ENCODE data around the gene FOXP1.

FOXP1 gene

DNA sequence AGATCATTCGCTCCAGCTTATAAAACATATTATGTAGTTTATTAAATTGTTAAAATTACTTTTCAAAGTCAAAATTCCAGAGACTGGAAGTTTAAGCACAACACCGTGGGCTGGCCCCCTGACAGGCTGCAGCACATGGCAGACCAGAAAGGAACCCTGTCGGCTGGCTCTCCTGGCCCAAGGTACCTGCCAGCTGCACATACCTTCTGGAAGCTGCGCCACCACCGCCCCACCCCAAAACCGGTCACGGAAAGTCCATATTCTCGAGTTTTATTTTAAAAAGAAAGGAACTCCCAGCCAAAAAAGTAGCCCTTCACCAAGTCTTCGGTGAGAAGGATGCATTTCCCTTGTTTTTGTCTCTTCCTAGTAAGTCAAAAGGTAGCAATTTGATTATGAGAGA lies 94.6 kb downstream of the FOXP1 start:
- DNase-seq (ENCODE audit: low read depth in 4 of 4, low spot score in 1 of 4) = no peak

DNA sequence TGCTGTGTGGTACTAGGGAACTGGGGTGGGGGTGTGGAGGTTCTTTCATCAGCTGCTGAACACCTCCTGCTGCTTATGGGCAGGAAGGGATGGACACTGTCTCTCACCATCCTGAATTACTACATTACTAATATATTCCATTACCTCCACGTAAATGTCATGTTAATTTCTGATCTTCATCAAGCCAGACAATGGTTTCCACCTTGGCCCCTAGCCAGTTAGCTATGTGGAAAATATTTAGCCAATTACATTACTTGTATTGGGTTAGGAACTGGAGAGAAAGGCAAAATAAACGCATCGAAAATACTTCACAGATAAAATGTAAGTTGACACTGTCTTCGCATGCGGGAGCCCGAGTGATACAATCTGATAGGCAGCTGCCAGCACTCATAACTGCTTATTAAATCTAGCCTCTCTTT lies 95.1 kb downstream of the FOXP1 start:
- DNase-seq (ENCODE audit: low read depth in 4 of 4, low spot score in 1 of 4) = no peak

DNA sequence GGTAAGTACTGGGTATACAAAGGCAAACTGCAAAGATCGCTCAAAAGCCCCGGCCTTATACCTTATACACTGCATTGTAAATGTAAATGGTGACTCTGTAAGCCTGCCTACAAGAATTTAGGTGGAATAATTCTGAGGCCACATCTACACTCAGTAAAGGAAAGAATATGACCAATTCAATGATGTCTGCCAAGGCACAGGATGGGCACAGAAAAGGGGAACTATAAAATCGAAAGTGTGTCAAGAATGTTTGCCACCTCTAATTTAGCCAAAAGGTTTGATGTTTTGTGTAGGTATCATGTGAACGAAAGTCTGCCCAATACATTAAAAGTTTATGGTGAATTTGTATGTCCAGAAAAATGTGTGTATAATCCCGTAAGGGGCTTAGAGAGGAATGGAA lies 96.1 kb downstream of the FOXP1 start:
- DNase-seq (ENCODE audit: low read depth in 4 of 4, low spot score in 1 of 4) = no peak

DNA sequence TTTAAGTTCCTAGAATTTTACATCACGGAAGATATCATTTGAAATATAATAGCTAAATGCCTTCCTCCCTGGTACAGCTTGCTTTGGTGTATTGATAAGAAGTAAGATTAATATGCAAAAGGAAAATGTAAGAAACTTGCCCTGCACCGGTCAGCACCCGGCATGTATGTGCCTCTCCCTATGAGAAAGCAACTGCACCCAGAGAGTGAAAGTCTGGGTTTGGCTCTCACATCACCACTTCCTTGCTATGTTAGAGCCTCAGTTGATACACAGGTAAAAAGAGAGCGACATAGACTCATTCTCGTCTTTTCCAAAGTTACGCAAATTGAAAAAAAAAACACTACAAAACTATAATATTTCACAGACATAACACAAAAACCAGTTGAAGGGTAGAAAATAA lies 96.7 kb downstream of the FOXP1 start:
- no peak for DNase-seq (ENCODE audit: low read depth in 4 of 4, low spot score in 1 of 4)

DNA sequence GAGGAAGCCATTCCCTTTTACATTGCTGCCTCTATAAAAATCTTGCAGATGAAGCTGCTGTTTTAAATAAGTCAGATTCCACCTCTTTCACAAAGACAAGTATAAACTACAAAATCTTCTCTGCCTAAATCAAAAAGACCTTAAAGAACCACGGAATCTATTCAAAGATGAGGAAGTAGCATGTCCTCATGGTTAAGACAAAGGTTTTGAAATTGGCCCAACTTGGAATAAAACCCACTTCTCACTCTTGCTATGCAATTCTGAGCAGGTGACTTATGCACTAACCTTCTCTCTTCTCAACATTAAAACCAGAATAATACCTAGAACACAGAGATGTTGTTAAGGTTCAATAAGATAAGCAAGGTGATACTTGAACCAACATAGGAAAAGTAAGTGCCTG lies 97.6 kb downstream of the FOXP1 start:
- no peak for DNase-seq (ENCODE audit: low read depth in 4 of 4, low spot score in 1 of 4)

DNA sequence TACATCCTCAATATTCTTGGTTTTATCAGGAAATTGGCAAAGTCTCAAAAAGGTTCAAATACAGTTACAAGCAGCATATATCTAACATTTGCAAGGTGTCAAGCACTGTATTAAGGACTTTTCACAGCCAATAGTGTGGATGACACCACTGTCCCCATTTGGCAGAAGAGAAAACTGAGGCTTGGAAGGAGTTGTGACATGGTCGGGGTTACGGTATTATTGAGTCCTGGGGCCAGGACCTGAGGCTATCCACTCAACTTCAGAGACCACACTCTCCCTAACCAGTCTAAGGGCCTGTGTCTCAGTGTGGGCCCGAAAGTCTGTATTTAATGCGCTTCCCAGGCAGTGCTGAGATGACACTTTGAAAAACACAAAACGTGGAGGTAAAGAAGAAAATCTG lies 99.1 kb downstream of the FOXP1 start:
- DNase-seq (ENCODE audit: low read depth in 4 of 4, low spot score in 1 of 4) = no peak

DNA sequence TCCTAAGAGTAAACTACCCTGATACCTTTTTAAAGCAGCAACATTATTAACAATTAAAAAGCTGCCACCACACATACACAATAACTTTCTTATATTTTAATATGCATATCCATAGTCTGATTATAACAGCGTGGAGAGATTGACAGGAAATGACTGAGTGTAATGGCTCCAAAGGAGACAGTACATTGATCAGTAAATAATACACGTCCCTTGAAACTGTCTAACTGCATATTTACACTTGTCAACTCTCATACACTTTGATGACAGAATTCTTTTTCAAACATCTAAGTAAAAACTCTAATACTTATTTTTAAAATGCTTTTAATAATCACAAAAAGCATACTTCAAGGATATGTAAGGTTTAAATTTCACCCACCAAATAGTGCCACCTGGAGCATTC lies 99.5 kb downstream of the FOXP1 start:
- no peak for DNase-seq (ENCODE audit: low read depth in 4 of 4, low spot score in 1 of 4)

DNA sequence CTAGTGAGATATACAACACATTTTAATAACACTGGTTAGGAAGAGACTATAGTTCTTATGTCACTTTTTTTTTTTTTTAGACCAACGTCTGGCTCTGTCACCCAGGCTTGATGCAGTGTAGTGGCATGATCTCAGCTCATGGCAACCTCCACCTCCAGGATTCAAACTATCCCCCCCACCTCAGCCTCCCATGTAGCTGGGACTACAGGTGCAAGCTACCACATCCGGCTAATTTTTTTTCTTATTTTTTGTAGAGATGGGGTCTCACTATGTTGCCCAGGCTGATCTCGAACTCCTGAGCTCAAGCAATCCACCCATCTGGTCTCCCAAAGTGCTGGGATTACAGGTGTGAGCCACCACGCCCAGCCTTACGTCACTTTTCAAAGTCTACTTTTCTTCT lies 100.8 kb downstream of the FOXP1 start:
- DNase-seq (ENCODE audit: low read depth in 4 of 4, low spot score in 1 of 4) = no peak

DNA sequence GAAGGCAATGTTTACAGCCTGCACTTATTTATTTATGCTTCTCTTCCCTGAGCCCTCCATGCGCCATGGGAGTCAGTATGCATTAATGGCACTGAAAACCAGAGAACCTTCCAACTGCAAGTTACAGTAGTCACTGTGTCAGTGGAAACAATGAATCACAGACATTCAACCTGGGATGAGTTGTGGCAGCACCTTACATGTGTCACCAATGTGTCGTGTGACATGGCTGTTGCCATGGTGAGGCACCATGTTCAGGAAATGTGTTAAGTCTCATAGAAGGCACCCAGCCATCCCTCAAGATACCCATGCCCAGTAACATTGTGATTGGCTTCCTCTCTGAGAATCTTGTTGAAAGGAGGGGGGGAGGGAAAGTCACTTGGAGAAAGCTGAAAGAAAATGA lies 105.0 kb downstream of the FOXP1 start:
- DNase-seq (ENCODE audit: low read depth in 4 of 4, low spot score in 1 of 4) = peak; percentile 32 to 63 (median 56)

DNA sequence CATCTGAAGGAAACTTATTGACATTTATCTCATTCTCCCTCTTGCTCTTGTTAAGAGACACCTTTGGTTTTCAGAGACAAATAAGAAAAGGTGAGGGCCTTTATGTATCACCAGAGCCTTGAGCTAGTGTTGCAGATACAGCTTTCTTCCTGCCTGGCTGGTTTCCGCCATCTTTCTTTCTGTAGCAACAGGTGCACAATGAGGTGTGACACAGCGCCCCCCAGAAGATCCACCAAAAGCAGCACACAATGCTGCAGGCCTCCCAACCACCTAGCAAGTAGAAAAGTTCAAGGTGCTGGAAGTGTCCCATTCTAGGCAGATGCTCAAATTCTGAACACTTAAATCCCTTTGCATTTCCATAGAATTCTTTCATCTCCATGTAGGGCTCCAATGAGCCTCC lies 106.6 kb downstream of the FOXP1 start:
- DNase-seq (ENCODE audit: low read depth in 4 of 4, low spot score in 1 of 4) = no peak

DNA sequence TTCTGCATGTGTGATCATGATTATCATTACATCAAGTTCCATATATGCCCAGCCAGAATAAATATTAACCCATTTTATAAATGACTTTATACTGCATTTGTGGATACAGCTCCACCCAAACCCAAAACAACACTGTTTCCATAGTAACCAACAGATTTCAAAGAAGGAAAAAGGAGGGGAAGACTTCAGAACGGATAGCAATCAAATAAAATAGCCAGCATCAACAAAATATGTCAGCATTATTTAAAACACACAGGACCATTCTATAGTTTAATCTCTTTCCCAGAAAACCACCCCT lies 114.4 kb downstream of the FOXP1 start:
- DNase-seq (ENCODE audit: low read depth in 4 of 4, low spot score in 1 of 4) = no peak

DNA sequence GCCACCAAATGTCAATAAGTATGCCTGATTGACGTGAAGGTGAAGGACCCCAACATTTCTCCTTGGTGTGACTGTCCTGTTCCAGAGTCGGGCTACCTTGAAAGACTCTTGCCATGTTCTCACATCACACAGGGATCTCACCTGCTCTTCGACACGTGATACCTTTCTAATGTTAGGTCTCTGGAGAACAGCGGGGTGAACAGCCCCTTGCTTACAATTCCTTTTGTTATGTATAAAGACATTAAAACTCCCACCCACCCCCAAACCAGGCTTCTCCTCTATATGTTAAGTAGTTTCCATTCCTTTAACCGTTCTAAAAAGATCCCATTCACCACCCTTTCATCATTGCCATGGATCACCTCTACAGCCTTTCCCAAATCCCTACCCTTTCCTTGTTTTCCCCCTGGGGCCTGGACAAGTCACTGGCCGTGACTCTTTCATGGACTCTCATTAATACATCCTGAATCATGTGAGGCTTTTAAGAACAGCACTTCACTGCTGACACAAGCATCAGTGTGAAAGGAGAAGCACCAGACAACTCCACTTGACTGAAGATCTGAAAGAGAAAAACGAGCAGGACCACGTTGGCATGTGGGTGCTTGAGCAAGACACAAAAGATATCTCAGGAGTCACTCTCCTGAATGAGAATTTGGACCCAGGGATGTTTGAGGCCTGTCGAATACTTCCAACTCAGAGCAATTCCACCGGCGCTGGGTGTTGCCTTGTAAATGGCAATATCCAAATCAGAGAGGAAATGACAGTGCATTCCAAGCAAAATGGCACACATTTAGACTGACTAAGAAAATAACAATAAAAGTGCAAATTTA lies 115.0 kb downstream of the FOXP1 start:
- DNase-seq (ENCODE audit: low read depth in 4 of 4, low spot score in 1 of 4) = no peak

DNA sequence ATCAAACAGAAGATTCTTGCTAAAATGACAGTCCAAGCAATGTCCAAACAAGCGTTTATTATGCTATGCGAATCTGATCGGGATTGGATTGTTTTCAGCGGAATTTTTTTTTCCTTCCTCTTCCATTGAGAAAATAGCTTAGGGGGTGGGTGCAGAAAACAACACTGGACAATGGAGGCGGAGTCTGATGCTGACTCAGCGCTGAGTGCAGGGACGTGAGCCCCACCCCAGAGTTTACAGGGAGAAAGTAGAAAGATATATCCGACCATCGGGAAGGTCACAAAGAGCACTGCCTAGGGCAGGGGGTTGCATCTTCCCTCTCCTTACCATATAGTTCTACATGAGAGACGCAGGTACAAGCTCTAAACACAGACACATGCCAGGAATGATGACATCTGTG lies 117.0 kb downstream of the FOXP1 start:
- DNase-seq (ENCODE audit: low read depth in 4 of 4, low spot score in 1 of 4) = no peak

DNA sequence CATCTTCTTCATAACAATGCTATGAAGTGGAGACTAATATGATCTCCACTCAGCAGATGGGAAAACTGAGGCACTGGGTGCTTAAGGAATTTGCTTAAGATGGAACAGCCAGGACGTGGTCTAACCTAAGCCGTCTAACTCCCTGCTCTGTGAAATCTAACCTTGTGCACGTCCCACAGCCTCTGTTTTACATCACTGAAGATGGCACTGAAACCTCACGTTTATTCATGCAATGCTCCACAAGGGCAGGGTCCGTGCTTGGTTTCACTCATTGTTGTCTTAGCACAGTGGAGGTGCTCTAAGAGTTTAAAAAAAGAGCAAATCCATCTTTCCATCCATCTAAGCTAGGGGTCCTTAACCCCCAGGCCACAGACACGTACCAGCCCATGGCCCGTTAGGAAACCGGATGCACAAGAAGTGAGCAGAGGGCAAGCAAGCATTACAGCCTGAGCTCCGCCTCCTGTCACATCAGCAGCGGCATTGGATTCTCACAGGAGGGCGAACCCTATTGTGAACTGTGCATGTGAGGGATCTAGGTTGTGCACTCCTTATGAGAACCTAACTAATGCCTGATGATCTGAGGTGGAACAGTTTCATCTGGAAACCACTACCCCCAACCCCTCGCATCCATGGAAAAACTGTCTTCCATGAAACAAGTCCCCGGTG lies 118.0 kb downstream of the FOXP1 start:
- no peak for DNase-seq (ENCODE audit: low read depth in 4 of 4, low spot score in 1 of 4)

DNA sequence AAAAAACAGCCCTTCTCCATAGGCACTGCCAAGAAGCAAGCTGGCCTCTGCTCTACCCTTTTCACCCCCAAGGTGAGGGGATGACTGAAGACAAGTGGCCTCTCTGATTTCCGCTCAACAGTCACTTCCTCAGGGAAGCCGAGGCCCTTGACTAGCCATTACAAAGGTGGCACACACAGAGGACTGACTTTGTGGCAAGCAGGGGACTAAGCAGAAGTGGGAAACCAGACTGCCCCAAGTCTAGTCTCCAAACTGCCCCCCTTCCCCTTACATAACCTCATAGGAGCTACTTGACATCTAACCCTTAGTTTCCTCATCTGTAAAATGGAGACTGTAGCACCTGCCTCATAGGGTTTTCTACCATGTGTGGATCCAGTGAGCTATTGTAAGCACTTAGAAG lies 118.9 kb downstream of the FOXP1 start:
- no peak for DNase-seq (ENCODE audit: low read depth in 4 of 4, low spot score in 1 of 4)

DNA sequence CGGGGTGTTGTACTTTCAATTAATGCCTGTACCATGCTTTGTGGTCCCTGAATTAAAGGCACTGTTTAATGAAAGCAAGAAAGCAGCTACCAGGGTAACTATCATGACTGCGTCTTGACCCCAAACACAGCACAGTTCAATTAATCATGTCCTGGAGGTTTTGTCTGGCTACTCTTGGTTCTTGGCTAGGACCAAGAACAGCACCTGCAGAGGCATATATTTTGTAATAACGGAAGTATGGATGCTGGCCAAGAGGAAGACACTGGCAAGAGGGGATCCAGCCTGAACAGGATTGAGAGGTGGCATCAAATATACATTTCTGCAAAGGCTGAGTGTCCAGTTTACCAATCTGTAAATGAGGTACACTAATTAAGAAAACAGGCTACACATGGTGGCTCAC lies 119.9 kb downstream of the FOXP1 start:
- no peak for DNase-seq (ENCODE audit: low read depth in 4 of 4, low spot score in 1 of 4)

DNA sequence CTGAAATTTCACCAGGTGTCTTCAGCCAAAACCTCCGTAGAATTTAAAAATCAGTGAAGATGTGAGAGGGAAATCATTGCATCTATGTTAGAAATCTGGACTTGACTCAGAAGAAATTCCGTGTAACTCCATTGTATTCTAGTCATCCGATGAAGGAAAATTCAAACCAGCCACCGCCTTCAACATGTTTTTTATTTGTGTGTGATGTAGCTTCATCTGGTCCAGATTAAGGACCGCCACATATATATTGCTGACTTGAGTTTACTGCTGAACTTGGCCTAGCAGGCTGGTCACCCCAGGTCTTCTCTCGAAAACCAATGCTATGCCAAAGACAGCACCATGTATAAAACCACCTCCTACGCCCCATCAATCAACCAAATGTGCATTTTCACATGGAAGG lies 120.9 kb downstream of the FOXP1 start:
- no peak for DNase-seq (ENCODE audit: low read depth in 4 of 4, low spot score in 1 of 4)

DNA sequence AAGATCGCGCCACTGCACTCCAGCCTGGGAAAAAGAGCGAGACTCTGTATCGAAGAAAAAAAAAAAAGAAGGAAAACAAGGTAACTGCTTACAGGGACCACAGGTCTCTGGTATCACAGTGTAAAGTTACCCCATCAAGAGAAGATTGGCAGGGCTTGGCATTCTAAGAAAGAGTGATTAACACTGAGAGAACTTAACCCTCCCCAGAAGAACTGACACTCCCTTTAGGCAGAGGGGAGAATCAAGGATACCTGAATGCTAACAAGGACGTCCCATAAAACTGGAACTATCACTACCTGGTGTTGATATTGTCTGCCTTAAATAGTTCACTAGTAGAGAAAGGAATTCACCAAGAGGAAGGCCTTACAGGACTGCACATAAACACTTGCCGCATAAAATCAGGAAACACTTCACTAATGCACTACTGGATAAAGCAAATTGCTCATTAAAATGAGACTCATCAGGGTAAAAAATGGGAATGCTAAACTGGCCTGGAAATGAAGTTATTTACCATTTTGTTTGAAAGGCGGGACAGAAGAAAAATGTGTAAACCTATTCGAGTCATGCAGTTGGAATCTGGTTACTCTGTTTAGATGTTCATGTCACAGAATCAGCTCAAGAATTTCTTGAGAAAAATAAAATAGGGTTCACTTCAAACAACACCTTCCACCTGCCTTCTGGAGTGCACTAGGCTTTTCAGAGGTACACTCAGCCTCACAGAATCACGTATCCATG lies 121.6 kb downstream of the FOXP1 start:
- DNase-seq (ENCODE audit: low read depth in 4 of 4, low spot score in 1 of 4) = no peak

DNA sequence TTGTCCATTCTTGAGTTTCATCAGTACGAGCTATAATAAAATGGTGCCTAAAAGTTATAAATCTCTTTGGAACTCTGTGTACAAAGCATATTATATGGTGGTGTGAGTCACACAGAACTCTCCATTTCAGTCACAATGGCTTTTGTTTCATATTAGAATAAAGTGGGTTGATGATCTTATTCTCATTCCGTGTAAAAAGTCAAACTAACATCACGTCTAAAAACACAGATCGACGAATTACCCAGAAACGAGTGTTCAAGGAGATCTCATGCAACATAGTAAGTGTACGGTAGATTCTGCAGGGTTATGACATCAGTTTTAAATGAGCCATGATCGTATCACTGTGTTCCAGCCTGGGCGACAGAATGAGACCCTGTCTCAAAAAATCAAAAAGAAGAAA lies 122.4 kb downstream of the FOXP1 start:
- DNase-seq (ENCODE audit: low read depth in 4 of 4, low spot score in 1 of 4) = no peak

DNA sequence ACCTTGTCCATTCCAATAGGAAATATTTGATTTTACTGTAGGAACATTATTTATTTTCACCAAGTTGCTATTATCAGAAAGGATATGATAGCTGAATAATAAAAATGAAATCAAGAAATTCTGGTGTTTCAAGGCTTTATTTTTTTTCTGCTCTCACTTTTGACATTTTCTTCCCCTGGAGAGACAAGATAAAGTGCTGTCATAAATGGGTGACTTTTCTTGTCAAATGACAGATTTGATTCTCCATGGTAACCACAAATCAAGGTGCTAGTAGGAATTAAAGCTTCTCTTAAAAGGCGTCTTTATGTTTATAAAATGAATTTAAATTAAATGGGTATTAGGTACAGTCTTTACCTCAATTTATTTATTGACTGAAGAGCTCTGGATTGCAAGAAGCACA lies 124.6 kb downstream of the FOXP1 start:
- no peak for DNase-seq (ENCODE audit: low read depth in 4 of 4, low spot score in 1 of 4)

DNA sequence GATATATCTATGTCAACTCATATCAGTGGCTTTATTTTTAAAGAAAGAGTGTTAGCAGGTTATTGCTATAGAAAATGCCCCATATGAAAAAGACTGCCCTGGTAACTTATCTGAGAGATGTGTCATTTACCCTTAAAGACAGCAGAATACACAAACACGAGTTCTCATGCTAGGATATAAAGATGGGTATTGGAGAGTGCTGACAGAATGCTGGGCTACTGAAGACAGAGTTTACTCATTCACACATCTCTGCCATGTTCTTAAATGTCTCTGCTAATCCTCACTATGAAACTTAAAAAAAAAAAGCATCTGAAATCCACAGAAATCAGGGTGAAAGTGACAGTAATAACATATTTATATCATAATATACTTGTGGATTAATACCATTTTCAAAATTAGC lies 126.7 kb downstream of the FOXP1 start:
- no peak for DNase-seq (ENCODE audit: low read depth in 4 of 4, low spot score in 1 of 4)

DNA sequence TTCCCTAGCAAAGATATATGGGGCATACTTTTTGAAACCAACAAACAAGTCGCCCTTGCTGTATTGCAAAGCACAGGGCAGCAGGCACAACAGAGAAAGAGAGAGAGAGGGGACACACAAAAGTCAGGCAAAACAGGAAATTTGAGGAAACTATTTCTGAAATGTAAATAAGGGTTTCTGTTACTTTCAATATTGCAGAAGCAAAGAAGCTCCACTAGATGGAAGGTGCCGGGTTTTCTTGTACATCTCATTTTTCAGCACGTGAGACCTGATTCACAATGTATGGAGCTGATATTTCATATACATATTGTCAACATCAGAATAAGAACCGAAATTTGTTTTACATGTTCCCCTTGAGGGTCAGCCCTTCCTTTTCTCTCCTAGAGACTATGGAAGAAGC lies 127.4 kb downstream of the FOXP1 start:
- DNase-seq (ENCODE audit: low read depth in 4 of 4, low spot score in 1 of 4) = no peak

Data from stimulated activated CD4-positive, alpha-beta T cell treated with anti-CD3 and anti-CD28 coated beads, Interleukin-1b, Interleukin-23, amount 100 ng/mL, for 24 hours (primary cell).